ENCODE measurements around the gene SPHK1.
A peak's percentile ranks its signal among the peaks of the same experiment; 100 is the strongest.
"Not testable (repeated sequence)": the region's sequence is repeated elsewhere in the genome, so short reads cannot be mapped to it uniquely, and the experiment has no call there.

The SPHK1 gene

DNA sequence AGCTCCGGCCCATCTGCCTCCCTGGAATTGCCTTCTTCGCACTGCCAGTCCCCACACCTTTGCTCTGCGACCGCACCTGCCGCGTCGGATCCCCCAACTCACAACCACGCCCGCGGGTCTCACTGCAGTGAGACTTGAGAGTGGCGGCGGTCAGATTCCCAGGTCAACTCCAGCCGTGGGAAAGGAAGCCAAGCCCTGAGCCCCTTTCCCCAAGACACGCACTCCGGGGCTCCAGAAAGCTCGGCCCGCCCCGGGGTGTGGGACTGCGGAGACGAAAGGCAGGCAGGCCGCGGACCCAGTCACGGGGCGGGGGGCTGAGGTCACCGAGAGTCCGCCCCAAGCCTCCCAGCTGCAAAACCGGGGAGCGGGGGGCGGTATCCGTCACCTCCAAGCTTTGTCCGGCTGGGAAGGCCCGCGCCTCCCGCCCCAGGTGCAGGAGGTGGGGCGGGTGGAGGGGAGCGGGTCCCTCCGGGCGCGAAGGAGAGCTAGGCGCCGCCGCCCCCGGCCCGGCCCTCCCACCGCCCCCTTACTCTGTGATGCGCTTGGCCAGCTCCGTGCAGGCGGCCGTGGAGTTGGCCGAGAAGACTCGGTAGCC lies 31.3 kb upstream of the SPHK1 start:
- H3K36me3 ChIP-seq (ENCODE audit: control insufficient read depth, insufficient read depth, low read length, severe bottlenecking): no peaks in the 10 kb centered on the region
- peak; percentile 57 for DNase-seq (ENCODE audit: low read depth)
- H3K4me1 ChIP-seq (ENCODE audit: control insufficient read depth, insufficient read depth, low read length): peaks cover 12% of the 10 kb centered on the region
- no peaks in the 10 kb centered on the region for H3K9me3 ChIP-seq (ENCODE audit: control insufficient read depth, low read length)
- H3K27me3 ChIP-seq (replicated peaks; ENCODE audit: control insufficient read depth, insufficient read depth, low read length): no peaks in the 10 kb centered on the region
- H3K4me3 ChIP-seq (ENCODE audit: low read length): peak overlapping the region; percentile 94
- H3K9ac ChIP-seq (ENCODE audit: low read length): peak overlapping the region; percentile 99

DNA sequence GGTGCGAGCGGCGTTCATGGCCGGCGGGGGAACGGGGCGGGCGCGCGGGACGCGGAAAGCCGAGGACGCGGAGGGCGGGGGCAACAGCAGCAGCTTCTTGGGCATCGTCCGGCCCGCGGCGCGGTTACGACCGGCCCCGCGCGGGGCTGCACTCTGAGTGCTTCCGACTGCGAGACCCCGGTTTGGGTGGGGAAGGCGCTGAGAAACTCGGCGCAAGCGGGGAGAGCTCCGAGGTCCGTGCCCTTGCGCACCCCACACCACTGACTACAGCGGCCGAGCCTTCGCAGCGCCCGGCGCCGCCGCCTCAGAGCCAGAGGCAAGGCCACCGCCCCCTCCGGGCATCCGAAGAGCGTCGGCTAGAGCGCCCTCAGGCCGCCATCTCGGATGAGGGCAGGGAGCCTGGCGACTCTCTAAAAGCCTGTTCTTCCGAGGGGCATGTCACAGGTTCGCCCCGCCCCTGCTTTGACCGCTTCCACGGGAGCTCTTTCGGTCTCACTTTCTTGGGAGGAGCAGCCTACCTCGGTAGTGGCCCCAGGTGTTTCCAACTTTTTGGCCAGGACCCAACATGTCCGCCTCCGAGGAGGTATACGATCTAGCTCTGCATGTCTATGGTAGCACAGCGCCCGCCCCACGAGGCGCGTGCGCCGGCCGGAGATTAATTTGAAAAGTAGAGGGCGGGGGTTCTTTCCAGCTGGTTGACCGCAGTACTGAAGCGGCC lies 30.7 kb upstream of the SPHK1 start, which contains the start of gene PRPSAP1:
Gene PRPSAP1, minus strand, starts transcription at position 318 of the 718 bp plus-strand sequence. Its CDS starts 213 bp downstream, at position 105.
- Histone ChIP-seq H3K9ac (ENCODE audit: low read length) (peak within 1 kb of the TSS; percentile 99), H3K9me3 (ENCODE audit: control insufficient read depth, low read length) (no peaks in the 10 kb centered on the region), H3K36me3 (ENCODE audit: control insufficient read depth, insufficient read depth, low read length, severe bottlenecking) (no peaks in the 10 kb centered on the region), H3K27me3 (replicated peaks; ENCODE audit: control insufficient read depth, insufficient read depth, low read length) (no peaks in the 10 kb centered on the region), H3K4me1 (ENCODE audit: control insufficient read depth, insufficient read depth, low read length) (peaks cover 12% of the 10 kb centered on the region), H3K4me3 (ENCODE audit: low read length) (peak within 1 kb of the TSS; percentile 94)
- peak; percentile 96 for DNase-seq (ENCODE audit: low read depth)

DNA sequence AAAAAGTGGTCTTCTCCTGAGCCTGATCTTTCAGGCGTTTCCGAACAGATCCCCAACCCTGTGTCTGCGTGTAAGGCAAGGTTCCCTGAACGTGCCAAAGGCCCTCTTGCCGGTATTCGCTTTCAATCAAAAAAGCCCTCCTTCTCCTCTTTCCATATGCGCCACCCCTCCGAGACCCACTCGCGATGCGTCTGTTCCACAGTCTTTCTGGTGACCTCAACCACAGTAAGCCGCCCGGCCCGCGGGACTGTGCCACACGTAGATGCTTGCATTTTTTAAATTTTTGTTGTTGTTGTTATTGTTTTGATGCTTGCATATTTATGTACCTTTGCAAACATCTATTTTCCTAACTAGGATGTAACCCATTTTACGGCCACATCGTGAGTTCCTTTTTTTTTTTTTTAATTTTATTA lies 30.1 kb upstream of the SPHK1 start:
- Histone ChIP-seq H3K9me3 (ENCODE audit: control insufficient read depth, low read length) (no peaks in the 10 kb centered on the region), H3K9ac (ENCODE audit: low read length) (peak overlapping the region; percentile 99), H3K27me3 (replicated peaks; ENCODE audit: control insufficient read depth, insufficient read depth, low read length) (no peaks in the 10 kb centered on the region), H3K4me1 (ENCODE audit: control insufficient read depth, insufficient read depth, low read length) (peaks cover 12% of the 10 kb centered on the region), H3K36me3 (ENCODE audit: control insufficient read depth, insufficient read depth, low read length, severe bottlenecking) (no peaks in the 10 kb centered on the region), H3K4me3 (ENCODE audit: low read length) (peak overlapping the region; percentile 94)
- no peak for DNase-seq (ENCODE audit: low read depth)

DNA sequence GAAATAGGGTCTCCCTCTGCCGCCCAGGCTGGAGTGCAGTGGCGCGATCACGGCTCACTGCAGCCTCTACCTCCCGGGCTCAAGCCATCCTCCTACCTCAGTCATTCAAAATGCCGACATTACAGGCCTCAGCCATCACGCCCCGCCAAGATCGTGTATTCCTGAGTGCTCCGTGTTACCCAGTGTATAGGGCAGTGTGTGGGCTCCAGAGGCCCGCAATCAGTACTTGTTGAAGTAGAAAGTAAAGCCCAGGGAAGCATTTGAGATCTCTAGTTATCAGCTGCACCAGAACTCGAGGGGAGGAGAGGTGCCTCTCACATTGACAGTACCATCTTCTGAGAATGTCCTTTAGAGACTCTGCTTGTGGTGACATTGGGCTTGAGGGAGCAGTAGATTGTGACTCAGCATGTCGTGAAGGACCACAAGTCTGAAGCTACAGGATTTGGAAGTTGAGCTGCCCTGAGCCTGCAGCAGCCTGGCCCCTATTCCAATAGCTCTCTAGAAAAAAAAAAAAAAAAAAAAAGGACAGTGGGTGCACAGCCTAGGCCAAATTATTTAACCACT lies 29.6 kb upstream of the SPHK1 start:
- no peaks in the 10 kb centered on the region for H3K27me3 ChIP-seq (replicated peaks; ENCODE audit: control insufficient read depth, insufficient read depth, low read length)
- no peak for DNase-seq (ENCODE audit: low read depth)
- H3K9me3 ChIP-seq (ENCODE audit: control insufficient read depth, low read length): no peaks in the 10 kb centered on the region
- H3K4me3 ChIP-seq (ENCODE audit: low read length): no peak overlapping the region
- no peaks in the 10 kb centered on the region for H3K36me3 ChIP-seq (ENCODE audit: control insufficient read depth, insufficient read depth, low read length, severe bottlenecking)
- H3K9ac ChIP-seq (ENCODE audit: low read length): peak overlapping the region; percentile 38
- peaks cover 15% of the 10 kb centered on the region for H3K4me1 ChIP-seq (ENCODE audit: control insufficient read depth, insufficient read depth, low read length)

DNA sequence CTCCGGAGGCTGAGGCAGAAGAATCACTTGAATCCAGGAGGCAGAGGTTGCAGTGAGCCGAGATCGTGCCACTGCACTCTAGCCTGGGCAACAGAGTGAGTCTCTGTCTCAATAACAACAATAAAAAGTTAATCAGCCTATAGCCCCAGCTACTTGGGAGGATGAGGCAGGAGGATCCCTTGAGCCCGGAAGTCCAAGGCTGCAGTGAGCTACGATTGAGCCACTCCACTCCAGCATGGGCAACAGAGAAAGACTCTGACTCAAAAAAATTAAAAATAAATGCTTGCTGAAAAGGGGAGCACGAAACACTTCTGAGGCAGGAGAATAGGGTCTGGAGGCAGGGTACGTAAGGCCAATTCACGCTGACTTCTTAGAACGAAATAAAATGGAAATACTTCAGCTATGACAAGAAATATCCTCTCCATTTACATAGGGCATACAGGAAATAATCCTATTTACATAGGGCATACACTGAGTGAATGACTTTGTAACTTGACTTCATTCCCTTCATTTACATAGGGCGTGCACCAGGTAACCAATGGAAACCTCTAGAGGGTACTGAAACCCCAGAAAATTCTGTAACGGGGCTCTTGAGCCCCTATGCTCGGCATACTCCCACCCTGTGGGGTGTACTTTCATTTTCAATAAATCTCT lies 27.5 kb upstream of the SPHK1 start:
- H3K4me1 ChIP-seq (ENCODE audit: control insufficient read depth, insufficient read depth, low read length): peaks cover 28% of the 10 kb centered on the region
- no peak for DNase-seq (ENCODE audit: low read depth)
- no peaks in the 10 kb centered on the region for H3K36me3 ChIP-seq (ENCODE audit: control insufficient read depth, insufficient read depth, low read length, severe bottlenecking)
- no peaks in the 10 kb centered on the region for H3K27me3 ChIP-seq (replicated peaks; ENCODE audit: control insufficient read depth, insufficient read depth, low read length)
- no peaks in the 10 kb centered on the region for H3K9me3 ChIP-seq (ENCODE audit: control insufficient read depth, low read length)
- no peak overlapping the region for H3K4me3 ChIP-seq (ENCODE audit: low read length)
- H3K9ac ChIP-seq (ENCODE audit: low read length): no peak overlapping the region

DNA sequence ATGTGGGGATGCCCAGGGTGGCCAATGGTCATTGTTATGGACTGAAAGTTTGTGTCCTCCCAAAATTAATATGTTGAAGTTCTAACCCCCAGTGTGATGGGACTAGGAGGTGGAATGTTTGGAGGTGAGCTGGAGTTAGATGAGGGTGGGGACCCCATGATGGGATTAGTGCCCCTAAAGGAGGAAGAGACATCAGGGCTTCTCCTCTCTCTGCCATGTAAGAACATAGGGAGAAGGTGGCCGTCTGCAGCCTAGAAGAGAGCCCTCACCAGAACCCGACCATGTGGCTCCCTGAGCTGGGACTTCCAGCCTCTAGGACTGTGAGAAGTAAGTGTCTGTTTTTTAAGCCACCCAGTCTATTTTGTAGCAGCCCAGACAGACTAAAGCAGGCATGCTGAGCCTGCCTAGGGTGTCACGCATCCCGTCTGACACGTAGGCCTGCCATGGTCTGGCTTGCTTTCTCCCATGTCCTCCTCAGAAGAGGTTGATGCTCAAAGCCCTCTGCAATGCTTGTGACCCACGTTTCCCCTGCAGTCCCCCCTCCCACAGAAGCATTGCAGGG lies 26.7 kb upstream of the SPHK1 start:
- H3K27me3 ChIP-seq (replicated peaks; ENCODE audit: control insufficient read depth, insufficient read depth, low read length): no peaks in the 10 kb centered on the region

DNA sequence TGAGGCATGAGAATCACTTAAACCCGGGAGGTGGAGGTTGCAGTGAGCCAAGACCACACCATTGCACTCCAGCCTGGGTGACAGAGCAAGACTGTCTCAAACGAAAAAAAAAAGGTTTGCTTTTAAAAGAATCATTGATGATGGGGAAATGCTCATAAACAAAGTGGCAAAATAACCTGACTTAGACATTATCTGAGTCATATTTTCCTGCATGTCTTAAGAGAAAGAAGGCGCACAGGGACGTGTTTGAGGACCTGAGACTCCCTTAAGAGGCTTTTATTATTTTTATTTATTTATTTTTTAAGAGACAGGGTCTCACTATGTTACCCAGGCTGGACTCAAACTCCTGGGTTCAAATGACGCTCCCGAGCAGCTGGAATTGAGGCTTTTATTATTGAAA lies 25.0 kb upstream of the SPHK1 start:
- peaks cover 38% of the 10 kb centered on the region for H3K4me1 ChIP-seq (ENCODE audit: control insufficient read depth, insufficient read depth, low read length)
- H3K27me3 ChIP-seq (replicated peaks; ENCODE audit: control insufficient read depth, insufficient read depth, low read length): no peaks in the 10 kb centered on the region
- H3K9me3 ChIP-seq (ENCODE audit: control insufficient read depth, low read length): no peaks in the 10 kb centered on the region
- no peak overlapping the region for H3K9ac ChIP-seq (ENCODE audit: low read length)
- H3K4me3 ChIP-seq (ENCODE audit: low read length): no peak overlapping the region
- no peaks in the 10 kb centered on the region for H3K36me3 ChIP-seq (ENCODE audit: control insufficient read depth, insufficient read depth, low read length, severe bottlenecking)
- no peak for DNase-seq (ENCODE audit: low read depth)

More for the DNA sequence above, 26.7 kb upstream of the SPHK1 start:
- Histone ChIP-seq H3K9me3 (ENCODE audit: control insufficient read depth, low read length) (no peaks in the 10 kb centered on the region), H3K4me3 (ENCODE audit: low read length) (no peak overlapping the region), H3K4me1 (ENCODE audit: control insufficient read depth, insufficient read depth, low read length) (peaks cover 33% of the 10 kb centered on the region), H3K9ac (ENCODE audit: low read length) (no peak overlapping the region), H3K36me3 (ENCODE audit: control insufficient read depth, insufficient read depth, low read length, severe bottlenecking) (no peaks in the 10 kb centered on the region)
- no peak for DNase-seq (ENCODE audit: low read depth)

DNA sequence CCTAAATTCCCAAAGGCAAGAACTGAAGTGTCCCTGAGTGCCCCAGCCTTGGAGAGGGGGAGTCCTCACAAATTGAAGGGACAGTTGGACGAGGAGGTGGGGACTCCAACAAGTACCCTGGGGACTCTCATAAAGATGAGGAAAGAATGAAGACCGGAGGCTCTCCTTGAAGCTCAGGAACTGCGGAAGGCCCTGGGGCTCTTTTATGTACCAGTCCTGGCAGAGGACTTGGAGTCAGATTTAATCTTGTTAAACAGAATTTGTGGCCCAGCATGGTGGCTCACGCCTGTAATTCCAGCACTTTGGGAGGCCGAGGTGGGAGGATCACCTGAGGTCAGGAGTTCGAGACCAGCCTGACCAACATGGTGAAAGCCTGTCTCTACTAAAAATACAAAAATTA lies 24.6 kb upstream of the SPHK1 start:
- not testable (repeated sequence) for H3K4me3 ChIP-seq (ENCODE audit: low read length); H3K9me3 ChIP-seq (ENCODE audit: control insufficient read depth, low read length); DNase-seq (ENCODE audit: low read depth); H3K36me3 ChIP-seq (ENCODE audit: control insufficient read depth, insufficient read depth, low read length, severe bottlenecking); H3K27me3 ChIP-seq (replicated peaks; ENCODE audit: control insufficient read depth, insufficient read depth, low read length)
- H3K9ac ChIP-seq (ENCODE audit: low read length): peak overlapping the region; percentile 10
- H3K4me1 ChIP-seq (ENCODE audit: control insufficient read depth, insufficient read depth, low read length): peaks cover 36% of the 10 kb centered on the region

DNA sequence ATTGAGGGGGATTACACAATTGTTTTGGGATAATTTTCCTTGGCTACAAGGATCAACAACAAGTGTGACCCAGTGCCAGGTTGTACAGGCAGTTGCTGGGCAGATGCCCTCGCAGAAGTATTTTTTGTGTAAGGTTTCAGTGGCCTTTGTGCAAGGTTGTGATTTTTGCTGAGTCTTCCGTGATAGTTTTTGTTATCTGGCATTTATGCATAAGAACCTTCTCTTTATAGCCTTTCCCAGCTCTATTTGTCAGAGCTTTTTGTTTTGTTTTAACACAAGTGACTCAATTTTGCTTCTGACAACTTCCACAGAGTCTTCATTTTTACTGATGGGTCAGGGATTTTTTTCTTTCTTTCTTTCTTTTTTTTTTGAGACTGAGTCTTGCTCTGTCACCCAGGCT lies 23.9 kb upstream of the SPHK1 start:
- no peaks in the 10 kb centered on the region for H3K9me3 ChIP-seq (ENCODE audit: control insufficient read depth, low read length)
- H3K4me3 ChIP-seq (ENCODE audit: low read length): no peak overlapping the region
- peaks cover 33% of the 10 kb centered on the region for H3K4me1 ChIP-seq (ENCODE audit: control insufficient read depth, insufficient read depth, low read length)
- no peaks in the 10 kb centered on the region for H3K36me3 ChIP-seq (ENCODE audit: control insufficient read depth, insufficient read depth, low read length, severe bottlenecking)
- H3K27me3 ChIP-seq (replicated peaks; ENCODE audit: control insufficient read depth, insufficient read depth, low read length): no peaks in the 10 kb centered on the region
- no peak overlapping the region for H3K9ac ChIP-seq (ENCODE audit: low read length)
- DNase-seq (ENCODE audit: low read depth): no peak

DNA sequence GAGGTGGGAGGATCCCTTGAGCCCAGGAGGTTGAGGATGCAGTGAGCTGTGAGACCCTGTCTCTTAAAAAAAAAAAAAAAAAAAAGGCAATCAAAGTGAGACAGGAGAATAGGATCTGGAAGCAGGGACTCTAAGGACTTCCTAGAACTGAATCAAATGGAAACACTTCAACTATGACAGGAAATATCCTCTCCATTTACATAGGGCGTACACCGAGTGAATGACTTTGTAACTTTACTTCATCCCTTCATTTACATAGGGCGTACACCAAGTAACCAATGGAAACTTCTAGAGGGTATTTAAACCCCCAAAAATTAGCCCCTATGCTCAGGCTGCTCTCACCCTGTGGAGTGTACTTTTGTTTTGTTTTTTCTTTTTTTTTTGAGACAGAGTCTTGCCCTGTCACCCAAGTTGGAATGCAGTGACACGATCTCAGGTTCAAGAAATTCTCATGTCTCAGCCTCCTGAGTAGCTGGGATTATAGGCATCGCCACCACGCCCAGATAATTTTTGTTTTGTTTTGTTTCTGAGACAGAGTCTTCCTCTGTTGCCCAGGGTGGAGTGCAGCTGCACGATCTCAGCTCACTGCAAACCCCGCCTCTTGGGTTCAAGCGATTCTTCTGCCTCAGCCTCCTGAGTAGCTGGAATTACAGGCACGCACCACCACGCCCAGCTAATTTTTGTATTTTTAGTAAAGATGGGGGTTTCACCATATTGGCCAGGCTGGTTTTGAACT lies 21.1 kb upstream of the SPHK1 start:
- Histone ChIP-seq H3K9me3 (ENCODE audit: control insufficient read depth, low read length) (no peaks in the 10 kb centered on the region), H3K27me3 (replicated peaks; ENCODE audit: control insufficient read depth, insufficient read depth, low read length) (no peaks in the 10 kb centered on the region), H3K36me3 (ENCODE audit: control insufficient read depth, insufficient read depth, low read length, severe bottlenecking) (no peaks in the 10 kb centered on the region), H3K4me3 (ENCODE audit: low read length) (no peak overlapping the region), H3K4me1 (ENCODE audit: control insufficient read depth, insufficient read depth, low read length) (peaks cover 33% of the 10 kb centered on the region), H3K9ac (ENCODE audit: low read length) (no peak overlapping the region)
- no peak for DNase-seq (ENCODE audit: low read depth)

Data from adipocyte (in vitro differentiated cells).